Urinary bladder (tissue), 4 donors: ENCODE measurements around the gene FN1. TPM values are rescaled to one million over a fixed set of nuclear protein-coding genes. Genes with fewer than 3 reads are reported as not detected.

Source experiments
- DNase-seq: peaks from one replicate; pipeline ENCODE4 v3.0.0-alpha.2; 2015; ENCODE audit errors: extremely low spot score
- H3K27ac ChIP-seq: one replicate; pipeline ENCODE4 v1.5.1; 2013; ENCODE audit warnings: low read depth, mild to moderate bottlenecking, moderate library complexity
- H3K36me3 ChIP-seq: one replicate; pipeline ENCODE4 v1.6.1; 2013; ENCODE audit warnings: mild to moderate bottlenecking, moderate library complexity; ENCODE audit not compliant: insufficient read depth
- H3K4me1 ChIP-seq: one replicate; pipeline ENCODE4 v1.6.1; 2013; ENCODE audit warnings: mild to moderate bottlenecking, moderate library complexity; ENCODE audit not compliant: insufficient read depth
- H3K4me3 ChIP-seq: one replicate; pipeline ENCODE4 v1.5.1; 2013; ENCODE audit warnings: low read depth, low read length
- WGBS: extraction: QIAGEN DNeasy Blood & Tissue Kit; methylation state at CpG from one replicate; pipeline ENCODE4 v1.1.7; 2013; 5-methylcytosine and 5-hydroxymethylcytosine counted together
- polyA plus RNA-seq: library from polyadenylated mRNA; stranded (reverse); fragments of 200-250 nt; gene quantifications from one replicate; pipeline ENCODE4 v1.2.3, GENCODE V29; 2013
- total RNA-seq: library from RNA; depleted of rRNA; stranded (reverse); fragments of >200 nt; gene quantifications from one replicate; pipeline ENCODE4 v1.2.3, GENCODE V29; 2014
- donor health status: healthy with polysubstance abuse.
- donor health status: healthy.

FN1 gene
- total and polyA plus RNA-seq, 2 donors, result 1,813 to 1,853 TPM

DNA sequence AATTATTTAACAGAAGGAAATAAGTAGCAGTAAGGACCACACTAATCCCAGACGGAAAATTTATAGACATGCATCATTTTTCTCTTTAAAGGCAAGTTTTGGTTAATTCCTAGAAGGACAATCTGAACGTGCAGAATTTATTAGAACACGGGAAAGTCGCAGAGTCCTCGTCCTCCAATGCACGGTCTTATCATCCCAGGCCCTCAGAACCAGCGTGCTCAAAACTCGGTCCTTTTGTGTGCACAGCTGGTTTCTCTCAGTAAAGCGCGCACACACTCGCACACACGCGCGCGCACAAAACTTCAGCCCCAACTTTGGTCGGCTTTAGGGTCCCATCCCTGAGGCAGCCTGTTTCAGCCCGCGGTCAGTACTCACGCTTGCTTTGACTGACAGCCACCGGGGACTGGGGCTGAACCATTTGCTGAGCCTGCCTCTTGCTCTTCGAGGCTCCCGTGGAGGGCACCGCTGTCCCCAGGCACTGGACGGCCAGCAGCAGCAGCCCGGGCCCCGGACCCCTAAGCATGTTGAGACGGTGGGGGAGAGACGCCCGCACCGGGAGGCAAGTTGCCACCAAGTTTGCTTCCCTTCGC, 493 bp downstream of the FN1 start:
- H3K27ac ChIP-seq, result peak overlapping the region; percentile 44
- H3K36me3 ChIP-seq, result no peaks in the 10 kb centered on the region
- DNase-seq, result peak; percentile 31
- peak overlapping the region; percentile 48 for H3K4me3 ChIP-seq
- WGBS, result under 1% methylated on average over 31 of the region's 31 CpGs
- H3K4me1 ChIP-seq, result no peaks in the 10 kb centered on the region

DNA sequence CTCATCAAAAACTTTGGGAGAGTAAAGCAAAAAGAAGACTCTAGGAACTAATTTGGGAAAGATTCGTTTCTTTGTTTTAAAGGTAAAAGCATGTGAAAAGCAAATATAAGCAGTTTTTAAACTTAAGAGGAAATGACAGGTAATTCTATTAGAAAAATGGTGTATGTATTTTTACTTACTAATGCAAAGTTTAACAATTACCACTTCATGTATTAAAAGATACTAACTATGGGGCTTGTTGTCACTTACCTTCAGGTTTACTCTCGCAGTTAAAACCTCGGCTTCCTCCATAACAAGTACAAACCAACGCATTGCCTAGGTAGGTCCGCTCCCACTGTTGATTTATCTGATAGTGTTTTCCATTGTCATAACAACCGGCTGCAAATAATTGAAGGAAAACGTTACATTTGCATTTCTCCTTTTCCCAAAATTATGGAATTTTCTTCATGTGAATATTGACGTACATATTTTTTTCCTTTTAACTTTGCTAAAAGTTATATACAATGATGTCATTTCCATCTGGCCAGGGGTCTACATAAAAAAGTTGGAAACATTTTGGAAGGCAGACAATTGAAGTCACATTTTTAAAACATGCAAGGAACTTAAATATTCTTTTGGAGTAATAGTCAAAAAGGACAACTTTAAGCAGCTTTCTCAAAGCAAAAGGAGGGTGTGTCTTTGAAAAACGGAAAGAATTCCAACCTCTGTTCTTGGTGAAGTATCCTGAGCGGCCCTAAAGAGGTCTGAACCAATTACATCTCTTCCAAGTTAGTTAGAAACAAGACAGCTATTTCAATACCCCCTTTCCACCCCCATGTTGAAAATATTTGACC, 1.2 kb downstream of the FN1 start:
- no peak for DNase-seq
- H3K4me1 ChIP-seq, result no peaks in the 10 kb centered on the region
- no peaks in the 10 kb centered on the region for H3K36me3 ChIP-seq
- H3K27ac ChIP-seq, result peak overlapping the region; percentile 66
- H3K4me3 ChIP-seq, result peak overlapping the region; percentile 48
- 16% methylated on average over 10 of the region's 10 CpGs for WGBS

- DNase-seq, result no peak
- no peaks in the 10 kb centered on the region for H3K4me1 ChIP-seq
- no peak overlapping the region for H3K27ac ChIP-seq
- no peaks in the 10 kb centered on the region for H3K36me3 ChIP-seq
- WGBS, result 66% methylated on average over 8 of the region's 8 CpGs
- H3K4me3 ChIP-seq, result no peak overlapping the region
These were observed 2.9 kb downstream of the FN1 start for GRCh38 chr2:215432759-215433594.

- 66% methylated on average over 7 of the region's 7 CpGs for WGBS
- Histone ChIP-seq H3K4me3 (no peak overlapping the region), H3K27ac (no peak overlapping the region)
These were observed 3.8 kb downstream of the FN1 start for GRCh38 chr2:215431778-215432758.

GRCh38 chr2:215431290-215431689, 4.6 kb downstream of the FN1 start:
- no peaks in the 10 kb centered on the region for H3K4me1 ChIP-seq
- no peaks in the 10 kb centered on the region for H3K36me3 ChIP-seq
- no peak overlapping the region for H3K4me3 ChIP-seq
- no peak overlapping the region for H3K27ac ChIP-seq
- DNase-seq, result no peak
- 29% methylated on average over 2 of the region's 2 CpGs for WGBS

More at GRCh38 chr2:215431778-215432758, 3.8 kb downstream of the FN1 start:
- Histone ChIP-seq H3K36me3 (no peaks in the 10 kb centered on the region), H3K4me1 (no peaks in the 10 kb centered on the region)
- no peak for DNase-seq

GRCh38 chr2:215430528-215431187, 5.2 kb downstream of the FN1 start:
- H3K4me3 ChIP-seq, result no peak overlapping the region
- H3K4me1 ChIP-seq, result no peaks in the 10 kb centered on the region
- WGBS, result 52% methylated on average over 6 of the region's 6 CpGs
- H3K27ac ChIP-seq, result no peak overlapping the region
- no peak for DNase-seq
- no peaks in the 10 kb centered on the region for H3K36me3 ChIP-seq

DNA sequence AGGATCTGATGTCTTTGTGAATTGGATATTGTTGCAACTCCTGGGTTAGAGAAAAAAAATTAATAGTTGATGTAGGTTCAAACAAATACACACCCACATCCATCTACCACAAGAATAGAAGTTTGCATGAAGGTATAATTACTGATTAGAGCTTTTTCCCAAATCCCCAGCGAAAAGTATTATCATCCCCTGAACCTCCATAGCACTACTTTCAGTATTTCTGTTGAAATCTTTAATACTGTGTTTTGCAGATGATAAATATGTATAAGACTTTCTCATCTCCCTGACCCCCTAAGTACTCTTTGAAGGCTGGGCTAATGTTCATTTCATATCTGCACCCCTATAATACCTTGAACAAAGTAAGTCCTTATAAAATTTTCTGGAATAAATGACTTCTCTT, 6.4 kb downstream of the FN1 start:
- Histone ChIP-seq H3K36me3 (no peaks in the 10 kb centered on the region), H3K27ac (no peak overlapping the region), H3K4me1 (no peaks in the 10 kb centered on the region), H3K4me3 (no peak overlapping the region)
- WGBS, result 96% methylated on average over 1 of the region's 1 CpG
- DNase-seq, result no peak

DNA sequence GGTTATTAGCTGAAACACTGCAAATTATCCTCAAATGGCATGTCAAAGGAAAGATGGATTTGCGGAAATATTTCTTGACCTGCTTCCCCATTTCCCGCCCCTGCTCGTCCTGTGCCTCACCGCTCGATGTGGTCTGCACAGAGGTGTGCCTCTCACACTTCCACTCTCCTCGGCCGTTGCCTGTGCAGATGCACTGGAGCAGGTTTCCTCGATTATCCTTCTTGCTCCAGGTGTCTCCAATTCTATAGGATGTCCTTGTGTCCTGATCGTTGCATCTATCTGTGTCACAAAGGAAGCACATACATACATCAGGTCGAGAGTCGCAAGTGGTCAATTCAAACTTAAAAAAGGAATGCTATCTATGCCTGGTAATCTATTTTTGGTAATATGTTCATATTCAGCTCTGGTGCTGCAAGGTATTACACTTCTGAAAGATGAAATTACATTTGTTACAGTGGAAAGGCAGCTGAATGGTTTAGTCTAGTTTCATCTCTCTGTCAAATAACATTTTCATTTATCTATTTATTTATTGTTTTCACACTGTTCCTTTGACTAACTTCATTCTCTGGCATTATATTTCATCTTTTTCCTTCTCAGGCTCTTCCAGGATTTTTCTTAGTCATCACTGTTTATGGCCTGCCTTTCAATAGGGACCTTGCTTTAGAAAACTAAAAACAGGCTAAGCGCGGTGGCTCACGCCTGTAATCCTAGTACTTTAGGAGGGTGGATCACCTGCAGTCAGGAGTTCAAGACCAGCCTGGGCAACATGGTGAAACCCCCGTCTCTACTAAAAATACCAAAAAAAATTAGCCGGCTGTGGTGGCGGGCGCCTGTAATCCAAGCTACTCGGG, 7.6 kb downstream of the FN1 start:
- Histone ChIP-seq H3K36me3 (no peaks in the 10 kb centered on the region), H3K4me1 (no peaks in the 10 kb centered on the region), H3K27ac (no peak overlapping the region), H3K4me3 (no peak overlapping the region)
- no peak for DNase-seq
- 91% methylated on average over 19 of the region's 19 CpGs for WGBS

DNA sequence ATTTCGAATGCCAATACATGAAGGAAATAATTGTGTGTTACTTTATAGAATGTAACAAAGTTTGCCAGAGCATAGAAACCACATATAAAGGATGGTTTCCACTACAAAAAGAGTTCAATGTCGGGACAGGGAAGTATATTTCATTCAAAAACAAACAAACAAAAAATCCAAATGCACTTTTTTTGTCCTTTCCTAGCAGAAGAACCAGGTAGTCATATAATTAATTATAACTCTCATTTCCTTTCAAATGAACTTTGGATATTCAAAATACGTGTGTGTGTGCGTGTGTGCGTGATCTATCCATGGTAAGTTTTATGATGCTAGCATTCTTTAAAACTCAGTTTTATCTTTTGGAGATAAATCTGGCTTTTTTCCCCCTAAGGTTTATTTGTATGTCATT, 8.3 kb downstream of the FN1 start:
- H3K27ac ChIP-seq, result no peak overlapping the region
- no peak overlapping the region for H3K4me3 ChIP-seq
- no peak for DNase-seq
- no peaks in the 10 kb centered on the region for H3K4me1 ChIP-seq
- no peaks in the 10 kb centered on the region for H3K36me3 ChIP-seq
- 93% methylated on average over 5 of the region's 5 CpGs for WGBS

DNA sequence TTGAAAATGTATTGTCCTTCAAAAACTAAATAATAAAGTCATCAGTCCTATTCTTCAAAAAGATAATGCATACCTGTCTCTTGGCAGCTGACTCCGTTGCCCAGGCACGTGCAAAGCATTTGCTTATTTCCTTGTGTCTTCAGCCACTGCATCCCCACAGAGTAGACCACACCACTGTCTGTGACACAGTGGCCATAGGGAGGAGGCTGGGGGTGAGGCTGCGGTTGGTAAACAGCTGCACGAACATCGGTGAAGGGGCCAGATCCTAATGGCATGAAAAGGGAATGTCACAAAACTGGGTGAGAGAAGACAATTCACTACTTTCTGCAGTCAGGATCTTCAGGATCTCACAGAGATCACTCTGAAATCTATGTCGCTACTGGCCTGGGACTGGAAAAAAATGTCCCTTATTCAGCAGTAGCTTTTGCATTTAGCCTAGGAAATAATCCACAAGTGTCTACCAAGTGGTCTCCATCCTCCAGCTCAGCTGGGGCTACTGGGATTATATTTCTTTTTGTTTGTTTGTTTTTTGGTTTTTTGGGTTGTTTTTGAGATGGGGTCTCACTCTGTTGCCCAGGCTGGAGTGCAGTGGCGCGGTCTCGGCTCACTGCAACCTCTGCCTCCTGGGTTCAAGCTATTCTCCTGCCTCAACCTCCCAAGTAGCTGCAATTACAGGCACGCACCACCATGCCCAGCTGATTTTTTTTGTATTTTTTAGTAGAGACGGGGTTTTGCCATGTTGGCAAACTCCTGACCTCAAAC, 10.7 kb downstream of the FN1 start:
- 81% methylated on average over 11 of the region's 11 CpGs for WGBS
- Histone ChIP-seq H3K36me3 (no peaks in the 10 kb centered on the region), H3K4me1 (no peaks in the 10 kb centered on the region)

DNA sequence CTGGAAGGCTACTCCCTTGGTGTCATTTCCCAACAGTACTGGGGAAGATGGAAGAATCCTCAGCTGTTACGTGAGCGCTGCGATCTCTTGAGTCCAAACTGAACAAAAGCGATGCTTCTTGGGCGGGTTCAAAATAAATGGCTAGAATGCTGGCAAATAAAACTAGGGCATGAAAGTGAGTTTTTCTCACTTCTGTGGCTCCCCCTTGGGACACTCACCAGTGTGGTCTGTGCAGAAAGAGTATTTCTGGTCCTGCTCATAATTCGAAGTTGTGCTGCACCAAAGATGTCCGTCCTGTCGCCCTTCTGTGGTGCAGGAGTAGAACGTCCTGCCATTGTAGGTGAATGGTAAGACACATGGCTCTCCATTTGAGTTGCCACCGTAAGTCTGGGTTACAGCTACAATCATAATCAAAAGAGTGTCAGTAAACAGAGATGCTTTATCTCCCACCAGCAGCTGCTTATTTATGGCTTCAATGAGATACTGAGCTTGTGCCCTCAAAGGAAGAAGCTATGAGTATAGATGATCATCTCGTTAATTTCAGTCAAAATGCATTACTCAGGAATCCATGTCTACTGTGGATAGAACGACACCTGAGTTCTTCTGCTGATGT, 11.8 kb downstream of the FN1 start:
- no peak overlapping the region for H3K27ac ChIP-seq
- H3K36me3 ChIP-seq, result no peaks in the 10 kb centered on the region
- H3K4me1 ChIP-seq, result no peaks in the 10 kb centered on the region
- H3K4me3 ChIP-seq, result no peak overlapping the region
- WGBS, result 91% methylated on average over 12 of the region's 12 CpGs
- no peak for DNase-seq

More for the DNA sequence above, 10.7 kb downstream of the FN1 start:
- no peak for DNase-seq
- Histone ChIP-seq H3K4me3 (no peak overlapping the region), H3K27ac (no peak overlapping the region)
